A673 (cell line): ENCODE measurements around the gene CDH7.

ENCODE experiments used
- EZH2 ChIP-seq: fragments of 200-600 bp; sonication (generic); IDR thresholded peaks from 2 replicates; pipeline ENCODE4 v1.6.1; 2017; ENCODE audit warnings: borderline replicate concordance, low read depth, mild to moderate bottlenecking, mixed read lengths, antibody characterized with exemption, low read length; ENCODE audit not compliant: poor library complexity, severe bottlenecking
- TF ChIP-seq, protein P1 (sequence below): fragments of 300-800, 200-600 bp; sonication (generic); conservative IDR thresholded peaks from 2 replicates; pipeline ENCODE4 v1.5.1; 2017; ENCODE audit warnings: low read depth, mild to moderate bottlenecking, antibody characterized with exemption, low read length, moderate library complexity, mixed read lengths

DNA sequence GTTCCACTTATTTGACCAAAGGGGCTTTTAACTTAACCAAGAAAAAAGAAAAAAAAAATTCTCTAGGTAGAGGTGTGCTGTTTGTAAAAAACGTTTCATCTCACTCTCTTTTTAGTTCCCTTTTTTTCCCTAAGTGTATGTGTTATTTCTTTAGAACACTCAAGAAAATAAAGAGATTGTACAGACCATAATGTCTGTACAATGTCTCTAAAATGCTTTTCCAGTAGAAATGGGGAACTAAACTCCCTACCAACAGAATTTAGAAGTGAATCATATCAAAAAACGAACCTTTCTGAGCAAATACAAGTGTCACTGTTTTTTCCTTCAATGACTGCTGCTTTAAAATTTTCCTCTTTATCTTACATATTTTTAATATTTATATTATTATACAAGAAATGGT is 72.0 kb downstream of the CDH7 start:
- TF ChIP-seq, protein P1, sequence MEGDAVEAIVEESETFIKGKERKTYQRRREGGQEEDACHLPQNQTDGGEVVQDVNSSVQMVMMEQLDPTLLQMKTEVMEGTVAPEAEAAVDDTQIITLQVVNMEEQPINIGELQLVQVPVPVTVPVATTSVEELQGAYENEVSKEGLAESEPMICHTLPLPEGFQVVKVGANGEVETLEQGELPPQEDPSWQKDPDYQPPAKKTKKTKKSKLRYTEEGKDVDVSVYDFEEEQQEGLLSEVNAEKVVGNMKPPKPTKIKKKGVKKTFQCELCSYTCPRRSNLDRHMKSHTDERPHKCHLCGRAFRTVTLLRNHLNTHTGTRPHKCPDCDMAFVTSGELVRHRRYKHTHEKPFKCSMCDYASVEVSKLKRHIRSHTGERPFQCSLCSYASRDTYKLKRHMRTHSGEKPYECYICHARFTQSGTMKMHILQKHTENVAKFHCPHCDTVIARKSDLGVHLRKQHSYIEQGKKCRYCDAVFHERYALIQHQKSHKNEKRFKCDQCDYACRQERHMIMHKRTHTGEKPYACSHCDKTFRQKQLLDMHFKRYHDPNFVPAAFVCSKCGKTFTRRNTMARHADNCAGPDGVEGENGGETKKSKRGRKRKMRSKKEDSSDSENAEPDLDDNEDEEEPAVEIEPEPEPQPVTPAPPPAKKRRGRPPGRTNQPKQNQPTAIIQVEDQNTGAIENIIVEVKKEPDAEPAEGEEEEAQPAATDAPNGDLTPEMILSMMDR = no peak
- no peak for TF ChIP-seq EZH2
